AG08396 (cell line): ENCODE measurements around the gene TSPAN4.

Experiments used
- DNase-seq: peaks from one replicate; pipeline ENCODE4 v3.0.0; 2012; ENCODE audit warnings: low spot score, mixed read lengths

The TSPAN4 gene

GRCh38 chr11:865462-866430 lies 23.1 kb downstream of the TSPAN4 start:
- no peak for DNase-seq

- DNase-seq: no peak
These were observed 23.8 kb downstream of the TSPAN4 start for GRCh38 chr11:866481-866880.

DNA sequence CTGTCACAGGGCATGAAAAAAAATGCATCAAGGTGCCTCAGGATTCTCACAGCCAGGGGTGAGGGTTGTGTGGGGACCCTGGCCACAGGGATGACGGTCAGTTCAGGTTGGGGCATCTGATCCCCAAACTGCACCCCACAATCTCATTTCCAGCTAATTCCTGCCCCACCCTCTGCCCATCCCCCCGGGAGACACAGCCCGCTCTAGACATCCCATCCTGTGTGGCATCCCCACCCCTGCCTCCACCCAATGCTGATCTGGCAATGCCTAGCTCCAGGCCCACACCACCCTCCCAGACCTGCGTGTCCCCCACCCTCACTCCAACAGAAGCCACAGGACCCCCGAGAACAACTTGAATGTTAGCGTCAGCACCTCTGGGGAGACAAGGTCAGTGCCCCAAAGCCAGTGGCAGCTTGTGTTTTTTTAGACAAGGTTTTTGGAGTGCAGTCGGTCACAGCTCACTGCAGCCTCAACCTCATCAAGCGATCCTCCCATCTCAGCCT lies 25.3 kb downstream of the TSPAN4 start:
- DNase-seq: no peak

DNA sequence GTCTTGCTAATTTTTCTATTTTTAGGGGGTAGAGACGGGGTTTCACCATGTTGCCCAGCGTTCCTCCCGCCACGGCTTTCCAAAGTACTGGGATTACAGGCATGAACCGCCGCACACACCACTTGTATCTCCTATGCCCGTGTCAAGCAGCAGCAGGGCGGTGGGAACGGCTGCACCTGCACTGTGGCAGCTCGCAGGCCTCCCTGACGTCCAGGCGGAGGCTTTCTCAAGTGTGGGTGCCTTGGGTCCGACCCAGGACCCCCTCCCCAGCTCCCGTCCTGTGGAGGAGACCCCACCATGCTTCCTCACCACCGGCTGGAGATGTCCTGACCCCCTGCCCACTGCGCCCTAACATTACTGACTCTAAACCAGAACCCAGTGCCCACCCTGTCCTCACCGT lies 25.7 kb downstream of the TSPAN4 start:
- no peak for DNase-seq

GRCh38 chr11:868802-869201 lies 26.1 kb downstream of the TSPAN4 start:
- DNase-seq: no peak

GRCh38 chr11:869399-870126 lies 26.9 kb downstream of the TSPAN4 start:
- DNase-seq: no peak

GRCh38 chr11:870127-870413 lies 27.4 kb downstream of the TSPAN4 start:
- no peak for DNase-seq

DNA sequence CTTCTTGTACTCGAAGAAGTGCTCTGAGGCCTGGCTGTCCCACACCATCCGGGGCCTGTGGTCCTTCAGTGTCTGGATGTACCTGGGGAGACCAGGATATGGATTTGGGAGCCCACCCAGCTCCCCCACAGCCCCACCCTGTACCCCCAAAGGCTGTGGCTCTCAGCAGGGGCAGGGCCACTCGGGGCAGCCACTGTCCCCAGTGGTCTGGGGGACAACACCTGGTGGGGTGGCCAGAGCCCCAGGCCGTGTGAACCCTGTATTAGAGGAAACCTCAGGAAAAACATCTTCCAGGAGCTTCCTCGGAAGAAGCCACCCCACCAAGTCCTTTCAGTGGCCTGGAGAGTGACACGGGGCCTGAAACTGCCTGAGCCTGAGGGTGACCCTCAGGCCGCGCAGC lies 27.8 kb downstream of the TSPAN4 start:
- no peak for DNase-seq

GRCh38 chr11:871472-871871 lies 28.8 kb downstream of the TSPAN4 start:
- DNase-seq: no peak

GRCh38 chr11:872799-873198 lies 30.1 kb downstream of the TSPAN4 start:
- DNase-seq: no peak

- DNase-seq: no peak
These were observed 31.1 kb downstream of the TSPAN4 start for GRCh38 chr11:873706-874105.

DNA sequence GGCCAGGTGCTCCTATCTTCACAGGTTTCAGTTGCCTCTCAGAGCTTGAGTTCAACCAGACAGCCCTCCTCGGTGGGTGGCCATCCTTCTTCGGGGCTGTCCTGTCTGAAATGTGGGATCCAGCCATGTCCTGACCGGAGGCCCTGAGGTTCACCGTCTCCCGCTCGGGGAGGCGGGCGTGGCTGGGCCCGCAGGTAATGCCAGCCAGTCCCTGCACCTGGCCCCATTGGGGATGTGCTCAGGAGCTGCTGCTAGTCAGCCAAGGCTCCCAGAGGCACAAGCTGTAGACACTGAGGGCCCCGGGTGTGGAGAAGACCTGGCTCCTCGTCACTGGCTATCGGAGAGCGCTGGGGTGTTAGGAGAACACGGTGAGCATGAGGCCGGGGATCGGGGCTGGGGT lies 32.6 kb downstream of the TSPAN4 start:
- no peak for DNase-seq

- DNase-seq: no peak
These were observed 33.2 kb downstream of the TSPAN4 start for GRCh38 chr11:875769-876301.

DNA sequence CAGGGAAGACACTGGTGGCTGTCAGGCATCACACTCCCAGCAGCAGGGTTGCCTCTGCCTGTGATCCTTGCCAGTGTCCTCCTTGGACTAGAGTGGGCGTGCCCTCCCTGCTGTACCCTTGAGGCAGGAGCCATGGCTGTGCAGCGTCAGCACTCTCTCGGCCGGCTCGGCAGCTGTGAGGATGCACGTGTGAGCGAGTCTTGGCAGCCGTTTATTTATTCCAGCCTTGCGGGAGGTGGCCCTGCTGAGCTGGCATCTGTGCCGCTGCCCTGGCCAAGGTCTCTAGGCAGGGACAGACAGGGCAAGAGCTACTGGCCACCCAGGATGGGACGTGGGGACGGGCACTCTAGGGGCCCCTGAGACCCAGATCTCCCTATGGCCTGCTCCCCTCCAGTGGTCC lies 33.9 kb downstream of the TSPAN4 start:
- no peak for DNase-seq

DNA sequence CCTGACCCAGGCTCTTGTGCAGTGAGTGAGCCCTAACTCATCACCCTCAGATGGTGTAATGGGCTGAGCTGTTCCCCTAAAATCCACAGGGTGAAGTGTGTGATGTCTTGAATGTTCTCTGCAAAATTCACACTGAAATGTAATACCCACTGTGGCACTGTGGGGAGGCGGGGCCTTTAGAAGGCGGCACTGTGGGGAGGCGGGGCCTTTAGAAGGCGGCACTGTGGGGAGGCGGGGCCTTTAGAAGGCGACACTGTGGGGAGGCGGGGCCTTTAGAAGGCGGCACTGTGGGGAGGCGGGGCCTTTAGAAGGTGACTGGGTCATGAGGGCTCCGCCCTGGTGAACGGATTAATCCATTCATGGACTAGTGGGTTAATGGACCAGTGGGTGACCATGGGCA lies 34.9 kb downstream of the TSPAN4 start:
- DNase-seq: no peak

DNA sequence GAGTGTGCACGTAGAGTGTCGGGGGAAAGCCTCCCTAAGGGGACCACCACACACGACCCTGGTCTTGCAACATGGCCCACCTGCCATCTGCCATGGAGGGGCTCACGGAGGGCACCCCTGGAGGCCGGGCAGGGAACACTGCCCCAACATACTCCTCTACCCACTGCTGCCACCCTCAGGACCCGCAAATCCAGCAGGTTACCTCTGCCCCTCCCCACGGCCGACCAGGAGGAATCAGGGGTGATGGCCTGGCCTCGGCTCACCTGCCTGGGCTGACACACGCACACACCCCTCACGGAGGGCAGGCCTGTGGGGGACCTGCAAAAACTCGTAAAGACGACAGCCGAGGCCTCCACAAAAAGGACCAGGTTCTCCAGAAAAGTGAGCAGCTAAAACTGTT lies 37.8 kb downstream of the TSPAN4 start:
- DNase-seq: no peak

DNA sequence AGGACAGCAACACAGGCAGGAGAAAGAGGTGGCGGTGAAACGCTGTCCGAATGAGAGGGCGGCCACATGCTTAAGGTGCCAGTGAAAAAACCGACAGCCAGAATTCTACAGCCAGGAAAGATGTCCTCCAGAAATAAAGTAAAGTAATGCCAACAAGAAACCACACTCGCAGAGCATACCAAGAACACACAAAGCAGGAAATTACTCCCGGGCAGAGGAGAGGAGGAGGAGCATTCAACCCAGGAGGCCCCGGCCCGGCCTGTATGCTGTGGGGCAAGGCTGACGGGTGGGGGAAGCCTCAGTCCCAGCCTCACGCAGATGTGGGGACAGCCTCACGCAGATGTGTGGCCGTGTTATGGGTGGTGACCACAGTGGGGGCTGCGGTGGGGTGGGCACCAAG lies 39.9 kb downstream of the TSPAN4 start:
- no peak for DNase-seq

GRCh38 chr11:883527-883926 lies 40.9 kb downstream of the TSPAN4 start:
- DNase-seq: no peak

DNA sequence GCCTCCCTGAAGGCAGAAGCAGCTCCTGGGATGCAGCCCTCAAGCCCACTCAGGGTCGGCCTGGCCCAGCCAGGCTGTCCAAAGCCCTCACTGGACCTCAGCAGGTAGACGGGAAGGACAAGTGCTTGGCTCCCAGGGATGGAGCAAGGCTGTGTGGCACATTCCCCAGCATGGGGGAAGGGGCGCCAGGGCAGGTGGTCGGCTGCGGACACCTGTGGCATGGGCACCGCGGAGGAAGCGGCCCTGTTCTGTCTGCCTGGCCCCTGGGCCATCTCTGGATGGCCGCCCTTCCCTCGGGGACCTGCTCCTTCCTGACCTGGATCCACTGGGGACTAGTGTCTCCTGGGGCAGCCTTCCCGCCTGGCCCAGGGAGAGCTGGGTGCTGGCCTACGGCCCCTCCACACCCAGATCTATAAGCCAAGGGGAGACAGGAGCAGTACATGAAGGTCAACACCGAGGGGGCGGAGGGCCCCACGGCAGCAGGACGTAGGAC lies 42.0 kb downstream of the TSPAN4 start:
- no peak for DNase-seq

DNA sequence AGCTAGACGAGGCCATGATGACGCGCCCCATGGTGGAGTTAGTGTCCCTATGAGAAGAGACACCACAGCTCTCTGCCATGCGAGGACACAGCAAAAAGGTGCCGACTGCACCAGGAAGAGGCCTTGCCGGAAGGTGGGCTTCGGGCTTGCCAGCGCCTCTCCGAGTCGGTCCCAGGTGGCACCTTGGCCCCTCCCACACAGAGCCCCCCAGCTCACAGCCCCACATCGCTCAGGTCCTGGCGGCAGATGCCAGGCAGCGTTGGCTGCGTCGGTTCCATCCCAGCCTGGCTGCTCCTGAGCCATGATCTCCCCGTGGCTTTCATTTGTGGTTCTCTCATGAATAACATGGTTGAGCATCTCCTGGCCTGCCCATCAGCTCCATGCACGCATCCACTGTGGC lies 43.9 kb downstream of the TSPAN4 start:
- no peak for DNase-seq

- DNase-seq: no peak
These were observed 44.9 kb downstream of the TSPAN4 start for GRCh38 chr11:887589-887988.

GRCh38 chr11:888310-889212 lies 45.9 kb downstream of the TSPAN4 start:
- no peak for DNase-seq
